PC-3 (cell line): ENCODE data around the gene SLC6A11. TPM values are rescaled to one million over a fixed set of nuclear protein-coding genes. Genes with fewer than 3 reads are reported as not detected.

Source experiments
- ATAC-seq: fragments of 200-7000 bp; cut with Tn5 transposase; 2 replicates; pipeline ENCODE4 v1.9.1; 2020; ENCODE audit warnings: mild to moderate bottlenecking, moderate library complexity
- BruUV-seq: library from RNA; stranded (reverse); fragments of 400-500 nt; replicated peaks from 2 replicates; lab custom pipeline; 2021; lab: Mats Ljungman, UMichigan
- CTCF ChIA-PET: fragments of 300-600 bp; sonication (Branson Sonifier 250); formaldehyde crosslinking; loops from one replicate; lab custom pipeline; 2022; ENCODE audit warnings: antibody characterized with exemption; lab: Charles Lee
- POLR2A ChIA-PET: fragments of 300-600 bp; sonication (Branson Sonifier 250); formaldehyde crosslinking; loops from one replicate; lab custom pipeline; 2022; ENCODE audit warnings: antibody characterized with exemption; ENCODE audit not compliant: unreplicated experiment; lab: Charles Lee
- DNase-seq: peaks from one replicate; pipeline ENCODE4 v3.0.0-alpha.2; 2015
- H2AFZ ChIP-seq: fragments of 300-600 bp; sonication (generic); 2 replicates; pipeline ENCODE4 v1.6.0; 2016; ENCODE audit warnings: antibody characterized with exemption, low read length
- H3F3A ChIP-seq: fragments of 300-600 bp; sonication (generic); one replicate; pipeline ENCODE4 v1.6.0; 2017; ENCODE audit warnings: antibody characterized with exemption, low read length, control low read depth, mild to moderate bottlenecking; ENCODE audit not compliant: unreplicated experiment
- H3K27ac ChIP-seq: fragments of 300-600 bp; sonication (generic); 2 replicates; pipeline ENCODE4 v1.5.1; 2016; ENCODE audit warnings: mild to moderate bottlenecking, low read length
- H3K27me3 ChIP-seq: fragments of 300-600 bp; sonication (generic); 2 replicates; pipeline ENCODE4 v1.6.1; 2016; ENCODE audit warnings: low read length, mixed read lengths
- H3K36me3 ChIP-seq: fragments of 300-600 bp; sonication (generic); 2 replicates; pipeline ENCODE4 v1.6.1; 2016; ENCODE audit warnings: low read depth, mixed run types, low read length, mixed read lengths
- H3K4me1 ChIP-seq: fragments of 300-600 bp; sonication (generic); 2 replicates; pipeline ENCODE4 v1.5.1; 2016; ENCODE audit warnings: low read length; ENCODE audit not compliant: insufficient read depth
- H3K4me2 ChIP-seq: fragments of 300-600 bp; sonication (generic); 2 replicates; pipeline ENCODE4 v1.6.0; 2016; ENCODE audit warnings: low read length
- H3K4me3 ChIP-seq: fragments of 300-600 bp; sonication (generic); 2 replicates; pipeline ENCODE4 v1.5.1; 2016; ENCODE audit warnings: mild to moderate bottlenecking, low read length, mixed read lengths
- H3K79me2 ChIP-seq: fragments of 300-600 bp; sonication (generic); 2 replicates; pipeline ENCODE4 v1.6.1; 2017; ENCODE audit warnings: low read length, mixed read lengths
- H3K9ac ChIP-seq: fragments of 300-600 bp; sonication (generic); 2 replicates; pipeline ENCODE4 v1.6.0; 2016; ENCODE audit warnings: mild to moderate bottlenecking, low read length
- H3K9me2 ChIP-seq: fragments of 300-600 bp; sonication (generic); replicated peaks from 2 replicates; pipeline ENCODE4 v1.6.1; 2016; ENCODE audit warnings: mixed run types, low read length, mixed read lengths
- H3K9me3 ChIP-seq: fragments of 300-600 bp; sonication (generic); 2 replicates; pipeline ENCODE4 v1.6.1; 2016; ENCODE audit warnings: low read length, mixed read lengths
- H4K20me1 ChIP-seq: fragments of 300-600 bp; sonication (generic); 2 replicates; pipeline ENCODE4 v1.6.1; 2016; ENCODE audit warnings: low read length, mixed read lengths
- EZH2 ChIP-seq: fragments of 300-600 bp; sonication (generic); IDR thresholded peaks from one replicate; pipeline ENCODE4 v1.6.1; 2017; ENCODE audit warnings: antibody characterized with exemption, mild to moderate bottlenecking, low read length; ENCODE audit not compliant: unreplicated experiment
- EZH2phosphoT487 ChIP-seq: fragments of 300-600 bp; sonication (generic); IDR thresholded peaks from 2 replicates; pipeline ENCODE4 v1.6.1; 2018; ENCODE audit warnings: mild to moderate bottlenecking, antibody characterized with exemption, low read length, borderline replicate concordance
- intact Hi-C: fragments of 100-400 bp; cut with micrococcal nuclease; formaldehyde crosslinking; loops from 2 replicates; pipeline ENCODE4 v1.9.0; 2023
- total RNA-seq: library from RNA; depleted of rRNA; stranded (reverse); fragments of >200 nt; gene quantifications from 2 replicates; pipeline ENCODE4 v1.2.3, GENCODE V29; 2014
- TF ChIP-seq, protein P1 (sequence below): fragments of 300-600 bp; sonication (generic); conservative IDR thresholded peaks from 2 replicates; pipeline ENCODE4 v1.5.1; 2017; ENCODE audit warnings: antibody characterized with exemption, low read depth, mild to moderate bottlenecking, low read length

The SLC6A11 gene
- total RNA-seq, 1 experiment from 2014 or later = 34.0 TPM

DNA sequence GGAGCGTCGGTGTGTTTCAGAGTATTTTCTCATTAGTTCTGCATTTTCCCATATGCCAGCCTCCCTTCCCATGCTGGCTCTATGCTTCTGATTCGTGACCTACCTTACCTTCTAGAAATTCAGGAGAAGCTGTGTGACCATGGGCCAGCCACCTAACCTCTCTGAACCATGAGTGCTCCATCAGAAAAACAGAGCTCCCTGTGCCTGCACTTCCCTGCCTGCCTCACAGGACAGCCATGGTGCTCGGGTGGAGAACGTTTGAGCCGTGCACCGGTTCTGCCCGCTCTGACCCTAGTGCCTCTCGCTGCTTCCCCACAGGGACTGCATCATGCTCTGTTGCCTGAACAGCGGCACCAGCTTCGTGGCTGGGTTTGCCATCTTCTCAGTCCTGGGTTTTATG lies 102.0 kb downstream of the SLC6A11 start:
- intact Hi-C loops = no loop called here
- POLR2A ChIA-PET = no interaction called here
- DNase-seq (no peak), ATAC-seq (no peak)
- Histone ChIP-seq H3K9ac (no peak overlapping the region), H3K4me2 (no peak overlapping the region), H3K9me3 (no peaks in the 10 kb centered on the region), H3K27me3 (no peaks in the 10 kb centered on the region), H4K20me1 (no peaks in the 10 kb centered on the region), H3K79me2 (no peaks in the 10 kb centered on the region), H3F3A (no peaks in the 10 kb centered on the region), H2AFZ (no peak overlapping the region), H3K9me2 (no peaks in the 10 kb centered on the region), H3K4me1 (0 out of 2 replicates have a peak, but pooled peaks cover 3% of the 10 kb centered on the region), H3K27ac (no peak overlapping the region), H3K4me3 (no peak overlapping the region), H3K36me3 (0 out of 2 replicates have a peak, but pooled peaks cover 4% of the 10 kb centered on the region)
- TF ChIP-seq EZH2phosphoT487 (no peak), EZH2 (no peak)
- TF ChIP-seq, protein P1, sequence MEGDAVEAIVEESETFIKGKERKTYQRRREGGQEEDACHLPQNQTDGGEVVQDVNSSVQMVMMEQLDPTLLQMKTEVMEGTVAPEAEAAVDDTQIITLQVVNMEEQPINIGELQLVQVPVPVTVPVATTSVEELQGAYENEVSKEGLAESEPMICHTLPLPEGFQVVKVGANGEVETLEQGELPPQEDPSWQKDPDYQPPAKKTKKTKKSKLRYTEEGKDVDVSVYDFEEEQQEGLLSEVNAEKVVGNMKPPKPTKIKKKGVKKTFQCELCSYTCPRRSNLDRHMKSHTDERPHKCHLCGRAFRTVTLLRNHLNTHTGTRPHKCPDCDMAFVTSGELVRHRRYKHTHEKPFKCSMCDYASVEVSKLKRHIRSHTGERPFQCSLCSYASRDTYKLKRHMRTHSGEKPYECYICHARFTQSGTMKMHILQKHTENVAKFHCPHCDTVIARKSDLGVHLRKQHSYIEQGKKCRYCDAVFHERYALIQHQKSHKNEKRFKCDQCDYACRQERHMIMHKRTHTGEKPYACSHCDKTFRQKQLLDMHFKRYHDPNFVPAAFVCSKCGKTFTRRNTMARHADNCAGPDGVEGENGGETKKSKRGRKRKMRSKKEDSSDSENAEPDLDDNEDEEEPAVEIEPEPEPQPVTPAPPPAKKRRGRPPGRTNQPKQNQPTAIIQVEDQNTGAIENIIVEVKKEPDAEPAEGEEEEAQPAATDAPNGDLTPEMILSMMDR = no peak
- no TSS peak for BruUV-seq
- CTCF ChIA-PET = no interaction called here

DNA sequence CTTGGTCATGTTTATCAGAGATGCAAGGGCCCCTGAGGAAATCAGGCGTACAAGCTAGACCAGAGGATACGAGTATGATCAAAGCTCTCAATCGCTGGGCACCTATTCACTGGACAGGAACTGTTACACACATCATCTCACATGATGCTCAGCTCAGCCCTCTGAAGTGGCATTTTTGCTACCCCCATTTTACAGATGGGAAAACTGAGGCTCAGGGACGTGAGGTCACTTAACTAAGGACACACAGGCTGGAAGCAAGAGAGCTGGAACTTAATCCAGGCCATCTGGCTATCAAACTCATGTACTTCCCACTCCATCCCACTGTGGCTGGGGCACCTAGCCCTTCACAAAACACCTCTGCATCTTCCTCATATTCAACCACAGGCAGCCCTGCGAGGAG lies 103.6 kb downstream of the SLC6A11 start:
- TF ChIP-seq, protein P1 = no peak
- no peak for TF ChIP-seq EZH2
- no peak for TF ChIP-seq EZH2phosphoT487
- CTCF ChIA-PET = no interaction called here

DNA sequence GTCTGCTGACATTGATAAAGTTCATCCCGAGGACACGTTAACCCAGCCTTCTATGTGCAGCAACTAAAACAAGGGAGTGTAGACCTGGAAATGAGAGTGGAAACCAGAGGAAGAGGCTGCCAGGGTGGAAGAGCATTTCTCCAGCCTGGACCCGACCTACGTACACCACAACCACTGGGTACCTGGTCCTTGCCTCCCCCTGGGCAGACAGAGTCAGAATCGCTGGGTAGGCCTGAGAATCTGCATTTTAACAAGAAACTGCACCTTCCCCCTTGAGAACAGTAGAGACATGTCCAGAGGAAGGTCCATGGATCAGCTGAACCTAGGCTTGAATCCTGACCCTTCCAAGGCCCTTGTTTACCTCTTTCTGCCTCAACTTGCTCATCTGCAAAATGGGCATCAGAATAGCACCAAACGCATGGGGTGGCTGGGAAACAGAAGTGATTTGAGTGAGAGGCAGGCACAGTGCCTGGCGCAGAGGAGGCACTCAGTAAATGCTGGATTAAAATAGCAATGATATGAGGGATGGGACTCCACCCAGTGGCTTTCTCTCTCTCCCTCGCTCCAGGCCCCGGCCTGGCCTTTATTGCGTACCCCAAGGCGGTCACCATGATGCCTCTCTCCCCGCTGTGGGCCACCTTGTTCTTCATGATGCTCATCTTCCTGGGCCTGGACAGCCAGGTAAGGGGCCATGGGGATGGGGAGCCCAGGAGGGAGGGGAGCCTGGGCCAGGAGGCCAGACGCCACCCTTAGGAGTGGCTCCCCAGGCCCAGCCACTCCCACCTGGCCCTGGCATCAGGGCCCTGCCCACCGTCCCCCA lies 109.6 kb downstream of the SLC6A11 start:
- Histone ChIP-seq H3K9me3 (no peaks in the 10 kb centered on the region), H3K36me3 (no peaks in the 10 kb centered on the region), H3F3A (no peaks in the 10 kb centered on the region), H3K9me2 (no peaks in the 10 kb centered on the region), H3K27me3 (no peaks in the 10 kb centered on the region), H3K79me2 (no peaks in the 10 kb centered on the region), H3K27ac (no peak overlapping the region), H3K4me3 (no peak overlapping the region), H2AFZ (no peak overlapping the region), H3K4me2 (no peak overlapping the region), H3K9ac (no peak overlapping the region), H3K4me1 (peaks cover 17% of the 10 kb centered on the region), H4K20me1 (no peaks in the 10 kb centered on the region)
- no peak for ATAC-seq
- no TSS peak for BruUV-seq
- no peak for DNase-seq
- intact Hi-C loops = no loop called here
- TF ChIP-seq EZH2 (no peak), EZH2phosphoT487 (no peak)
- POLR2A ChIA-PET = no interaction called here
- CTCF ChIA-PET = no interaction called here

More for the DNA sequence above, 103.6 kb downstream of the SLC6A11 start:
- DNase-seq = no peak
- H3K4me1 ChIP-seq = 0 out of 2 replicates have a peak, but pooled peaks cover 3% of the 10 kb centered on the region
- no peaks in the 10 kb centered on the region for H3K9me2 ChIP-seq
- intact Hi-C loops = no loop called here
- no peak overlapping the region for H2AFZ ChIP-seq
- H3F3A ChIP-seq = no peaks in the 10 kb centered on the region
- BruUV-seq = no TSS peak
- ATAC-seq = no peak
- no peaks in the 10 kb centered on the region for H3K27me3 ChIP-seq
- 0 out of 2 replicates have a peak, but pooled peaks cover 4% of the 10 kb centered on the region for H3K36me3 ChIP-seq
- H3K79me2 ChIP-seq = no peaks in the 10 kb centered on the region
- POLR2A ChIA-PET = no interaction called here
- H3K4me3 ChIP-seq = no peak overlapping the region
- H4K20me1 ChIP-seq = no peaks in the 10 kb centered on the region
- no peak overlapping the region for H3K27ac ChIP-seq
- H3K9ac ChIP-seq = no peak overlapping the region
- H3K9me3 ChIP-seq = no peaks in the 10 kb centered on the region
- H3K4me2 ChIP-seq = no peak overlapping the region
